Loucy (cell line): ENCODE data around the gene FGGY.

ENCODE experiments used
- H2AFZ ChIP-seq: fragments of 200-600 bp; sonication (generic); 2 replicates; pipeline ENCODE4 v1.6.0; 2016; ENCODE audit warnings: antibody characterized with exemption, mild to moderate bottlenecking, low read length, moderate library complexity
- H3F3A ChIP-seq: fragments of 200-600 bp; 2 replicates; pipeline ENCODE4 v1.6.0; 2016; ENCODE audit warnings: antibody characterized with exemption, low read depth, mild to moderate bottlenecking
- H3K27me3 ChIP-seq: fragments of 200-600 bp; sonication (generic); 2 replicates; pipeline ENCODE4 v1.6.1; 2014; ENCODE audit warnings: low read length, mild to moderate bottlenecking; ENCODE audit not compliant: insufficient read depth, poor library complexity, severe bottlenecking
- H3K36me3 ChIP-seq: fragments of 200-600 bp; sonication (generic); 2 replicates; pipeline ENCODE4 v1.6.1; 2016; ENCODE audit warnings: low read length; ENCODE audit not compliant: insufficient read depth
- H3K4me1 ChIP-seq: fragments of 200-600 bp; sonication (generic); 2 replicates; pipeline ENCODE4 v1.5.1; 2014; ENCODE audit warnings: low read length, mild to moderate bottlenecking; ENCODE audit not compliant: insufficient read depth, poor library complexity, severe bottlenecking
- H3K4me2 ChIP-seq: fragments of 200-600 bp; sonication (generic); 2 replicates; pipeline ENCODE4 v1.6.0; 2014; ENCODE audit warnings: antibody characterized with exemption, low read length, low read depth, mild to moderate bottlenecking; ENCODE audit not compliant: poor library complexity, severe bottlenecking
- H3K4me3 ChIP-seq: fragments of 200-600 bp; sonication (generic); 2 replicates; pipeline ENCODE4 v1.5.1; 2014; ENCODE audit warnings: low read length, mild to moderate bottlenecking, mixed read lengths; ENCODE audit not compliant: poor library complexity, severe bottlenecking
- H3K79me2 ChIP-seq: fragments of 200-600 bp; sonication (generic); 2 replicates; pipeline ENCODE4 v1.6.1; 2014; ENCODE audit warnings: low read length; ENCODE audit not compliant: insufficient read depth
- H3K9ac ChIP-seq: fragments of 200-600 bp; sonication (generic); 2 replicates; pipeline ENCODE4 v1.6.0; 2014; ENCODE audit warnings: mild to moderate bottlenecking, low read depth, low read length, moderate library complexity; ENCODE audit not compliant: poor library complexity, severe bottlenecking
- H3K9me2 ChIP-seq: fragments of 200-600 bp; sonication (generic); replicated peaks from 2 replicates; pipeline ENCODE4 v1.6.1; 2016; ENCODE audit warnings: low read depth, low read length, mixed read lengths
- H3K9me3 ChIP-seq: fragments of 200-600 bp; sonication (generic); 2 replicates; pipeline ENCODE4 v1.6.1; 2014; ENCODE audit warnings: mild to moderate bottlenecking, antibody characterized with exemption, low read length, low read depth; ENCODE audit not compliant: insufficient read depth
- H4K20me1 ChIP-seq: fragments of 200-600 bp; sonication (generic); 2 replicates; pipeline ENCODE4 v1.6.0; 2014; ENCODE audit warnings: antibody characterized with exemption, low read length, mild to moderate bottlenecking; ENCODE audit not compliant: insufficient read depth, poor library complexity, severe bottlenecking
- CTCF ChIP-seq: fragments of 200-600 bp; sonication (generic); conservative IDR thresholded peaks from 2 replicates; pipeline ENCODE4 v1.5.1; 2014; ENCODE audit warnings: mild to moderate bottlenecking, antibody characterized with exemption, low read length
- EZH2phosphoT487 ChIP-seq: fragments of 200-600 bp; IDR thresholded peaks from 2 replicates; pipeline ENCODE4 v1.6.1; 2018; ENCODE audit warnings: antibody characterized with exemption, mild to moderate bottlenecking, moderate library complexity, borderline replicate concordance

FGGY gene

GRCh38 chr1:59505596-59506028 lies 208.7 kb downstream of the FGGY start:
- Histone ChIP-seq H3K4me2 (no peak overlapping the region), H2AFZ (no peak overlapping the region), H3K9me2 (no peaks in the 10 kb centered on the region), H3K79me2 (no peaks in the 10 kb centered on the region), H3F3A (no peaks in the 10 kb centered on the region), H3K9ac (no peak overlapping the region), H3K27me3 (no peaks in the 10 kb centered on the region), H4K20me1 (no peaks in the 10 kb centered on the region), H3K4me1 (peaks cover 9% of the 10 kb centered on the region), H3K9me3 (no peaks in the 10 kb centered on the region), H3K4me3 (no peak overlapping the region), H3K36me3 (no peaks in the 10 kb centered on the region)
- TF ChIP-seq EZH2phosphoT487 (no peak), CTCF (no peak)

GRCh38 chr1:59506952-59507351 lies 210.1 kb downstream of the FGGY start:
- H3K4me2 ChIP-seq: no peak overlapping the region
- H3K9me2 ChIP-seq: no peaks in the 10 kb centered on the region
- H3K36me3 ChIP-seq: no peaks in the 10 kb centered on the region
- no peak overlapping the region for H3K4me3 ChIP-seq
- no peaks in the 10 kb centered on the region for H3K9me3 ChIP-seq
- no peak overlapping the region for H3K9ac ChIP-seq
- H3K79me2 ChIP-seq: no peaks in the 10 kb centered on the region
- TF ChIP-seq CTCF: no peak
- no peak for TF ChIP-seq EZH2phosphoT487
- H2AFZ ChIP-seq: no peak overlapping the region
- no peaks in the 10 kb centered on the region for H3F3A ChIP-seq
- H4K20me1 ChIP-seq: no peaks in the 10 kb centered on the region
- H3K4me1 ChIP-seq: peaks cover 6% of the 10 kb centered on the region
- H3K27me3 ChIP-seq: no peaks in the 10 kb centered on the region

GRCh38 chr1:59509341-59509875 lies 212.5 kb downstream of the FGGY start:
- Histone ChIP-seq H2AFZ (no peak overlapping the region), H3F3A (no peaks in the 10 kb centered on the region), H3K36me3 (peaks cover 7% of the 10 kb centered on the region; the same call in 1 of the 2 replicates), H3K4me3 (no peak overlapping the region), H3K4me2 (no peak overlapping the region), H3K9ac (no peak overlapping the region), H3K9me3 (no peaks in the 10 kb centered on the region), H3K4me1 (peaks cover 6% of the 10 kb centered on the region), H4K20me1 (no peaks in the 10 kb centered on the region), H3K79me2 (no peaks in the 10 kb centered on the region), H3K9me2 (no peaks in the 10 kb centered on the region), H3K27me3 (no peaks in the 10 kb centered on the region)
- TF ChIP-seq CTCF (no peak), EZH2phosphoT487 (no peak)
